Measurements from ENCODE around the gene CSTA.

- TF ChIP-seq CTCF (IDR thresholded peaks at IDR 0.05), result no peak
- no peak for TF ChIP-seq POLR2A (IDR thresholded peaks at IDR 0.05)
Measured at GRCh38 chr3:122305818-122306621, 19.0 kb upstream of the CSTA start.

All from testis (tissue), 2 donors.